Smooth muscle cell (in vitro differentiated cells): ENCODE measurements around the gene CACNA2D3. TPM values are rescaled to one million over a fixed set of nuclear protein-coding genes. Genes with fewer than 3 reads are reported as not detected.

Source experiments
- DNase-seq: peaks from one replicate; lab custom pipeline; 2025; ENCODE audit not compliant: unreplicated experiment; lab: John Stamatoyannopoulos, UW
- H2AFZ ChIP-seq: fragments of 200-600 bp; sonication (generic); 2 replicates; pipeline ENCODE4 v1.6.0; 2016; ENCODE audit warnings: antibody characterized with exemption, low read depth, mild to moderate bottlenecking
- H3F3A ChIP-seq: fragments of 200-600 bp; sonication (generic); 2 replicates; pipeline ENCODE4 v1.6.0; 2017; ENCODE audit warnings: antibody characterized with exemption, low read depth
- H3K27ac ChIP-seq: fragments of 200-600 bp; sonication (generic); 2 replicates; pipeline ENCODE4 v1.5.1; 2016; ENCODE audit warnings: low read depth, mild to moderate bottlenecking
- H3K27me3 ChIP-seq: fragments of 200-600 bp; sonication (generic); 2 replicates; pipeline ENCODE4 v1.6.1; 2016; ENCODE audit warnings: low read depth, mild to moderate bottlenecking
- H3K36me3 ChIP-seq: fragments of 200-600 bp; sonication (generic); 2 replicates; pipeline ENCODE4 v1.5.1; 2016; ENCODE audit warnings: low read depth
- H3K4me1 ChIP-seq: fragments of 200-600 bp; sonication (generic); 2 replicates; pipeline ENCODE4 v1.5.1; 2016; ENCODE audit warnings: low read depth
- H3K4me2 ChIP-seq: fragments of 200-600 bp; sonication (generic); 2 replicates; pipeline ENCODE4 v1.6.0; 2016; ENCODE audit warnings: mild to moderate bottlenecking
- H3K4me3 ChIP-seq: fragments of 200-600 bp; sonication (generic); 2 replicates; pipeline ENCODE4 v1.5.1; 2016; ENCODE audit warnings: mild to moderate bottlenecking
- H3K79me2 ChIP-seq: fragments of 200-600 bp; sonication (generic); 2 replicates; pipeline ENCODE4 v1.6.0; 2016; ENCODE audit warnings: low read depth, mild to moderate bottlenecking
- H3K9ac ChIP-seq: fragments of 200-600 bp; sonication (generic); 2 replicates; pipeline ENCODE4 v1.6.0; 2016; ENCODE audit warnings: low read depth
- H3K9me3 ChIP-seq: fragments of 200-600 bp; sonication (generic); replicated peaks from 2 replicates; pipeline ENCODE4 v1.5.1; 2016; ENCODE audit warnings: low read depth
- H4K20me1 ChIP-seq: fragments of 200-600 bp; sonication (generic); 2 replicates; pipeline ENCODE4 v1.6.0; 2016; ENCODE audit warnings: low read depth
- WGBS: methylation state at CpG from one replicate; pipeline ENCODE4 v1.1.7; 2016; ENCODE audit warnings: low lambda C conversion rate; 5-methylcytosine and 5-hydroxymethylcytosine counted together
- polyA plus RNA-seq: library from polyadenylated mRNA; unstranded; fragments of >200 nt; fragmentation: Nextera tagmentation; extraction: Ambion mirVana; gene quantifications from 2 replicates; pipeline ENCODE4 v1.2.1, GENCODE V29; 2016
- total RNA-seq: library from RNA; depleted of rRNA; stranded (reverse); fragments of >200 nt; gene quantifications from 2 replicates; pipeline ENCODE4 v1.2.3, GENCODE V29; 2014
- TF ChIP-seq, protein P1 (sequence below): fragments of 200-600 bp; sonication (generic); IDR thresholded peaks from 2 replicates; pipeline ENCODE4 v1.5.1; 2017; ENCODE audit warnings: borderline replicate concordance, mild to moderate bottlenecking, antibody characterized with exemption; ENCODE audit not compliant: insufficient read depth, poor library complexity, severe bottlenecking

The CACNA2D3 gene
- total and polyA plus RNA-seq, 2 experiments from 2014 or later, result 0.15 to 0.90 TPM

GRCh38 chr3:54818486-54818885, 696.1 kb downstream of the CACNA2D3 start:
- Histone ChIP-seq H3F3A (no peaks in the 10 kb centered on the region), H3K27ac (no peak overlapping the region), H3K36me3 (no peaks in the 10 kb centered on the region), H3K4me2 (no peak overlapping the region), H3K9ac (no peak overlapping the region), H2AFZ (no peak overlapping the region), H3K4me1 (peaks cover 9% of the 10 kb centered on the region), H3K9me3 (no peaks in the 10 kb centered on the region), H3K27me3 (no peaks in the 10 kb centered on the region), H3K79me2 (no peaks in the 10 kb centered on the region), H4K20me1 (no peaks in the 10 kb centered on the region), H3K4me3 (no peak overlapping the region)
- TF ChIP-seq, protein P1, sequence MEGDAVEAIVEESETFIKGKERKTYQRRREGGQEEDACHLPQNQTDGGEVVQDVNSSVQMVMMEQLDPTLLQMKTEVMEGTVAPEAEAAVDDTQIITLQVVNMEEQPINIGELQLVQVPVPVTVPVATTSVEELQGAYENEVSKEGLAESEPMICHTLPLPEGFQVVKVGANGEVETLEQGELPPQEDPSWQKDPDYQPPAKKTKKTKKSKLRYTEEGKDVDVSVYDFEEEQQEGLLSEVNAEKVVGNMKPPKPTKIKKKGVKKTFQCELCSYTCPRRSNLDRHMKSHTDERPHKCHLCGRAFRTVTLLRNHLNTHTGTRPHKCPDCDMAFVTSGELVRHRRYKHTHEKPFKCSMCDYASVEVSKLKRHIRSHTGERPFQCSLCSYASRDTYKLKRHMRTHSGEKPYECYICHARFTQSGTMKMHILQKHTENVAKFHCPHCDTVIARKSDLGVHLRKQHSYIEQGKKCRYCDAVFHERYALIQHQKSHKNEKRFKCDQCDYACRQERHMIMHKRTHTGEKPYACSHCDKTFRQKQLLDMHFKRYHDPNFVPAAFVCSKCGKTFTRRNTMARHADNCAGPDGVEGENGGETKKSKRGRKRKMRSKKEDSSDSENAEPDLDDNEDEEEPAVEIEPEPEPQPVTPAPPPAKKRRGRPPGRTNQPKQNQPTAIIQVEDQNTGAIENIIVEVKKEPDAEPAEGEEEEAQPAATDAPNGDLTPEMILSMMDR, result no peak
- 90% methylated on average over 2 of the region's 2 CpGs for WGBS
- DNase-seq, result no peak

DNA sequence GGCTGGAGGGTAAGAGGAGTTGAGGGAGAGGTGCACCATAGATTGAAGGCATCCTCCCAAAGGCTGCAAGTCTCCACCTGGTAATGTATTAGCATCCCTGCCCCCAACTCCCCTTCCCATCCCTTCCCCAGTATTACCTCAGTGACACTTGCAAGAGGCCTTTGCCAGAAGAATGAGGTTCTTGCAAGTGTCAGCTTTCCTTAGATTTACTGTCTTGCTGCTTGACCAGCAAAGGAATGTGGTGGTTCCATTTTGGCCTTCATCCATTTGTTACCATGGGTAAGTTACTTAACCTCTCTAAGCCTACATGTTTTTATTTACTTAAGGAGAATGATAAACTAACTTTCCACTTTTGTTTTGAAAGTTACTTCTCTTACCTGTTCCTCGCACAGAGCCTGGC, 696.6 kb downstream of the CACNA2D3 start:
- Histone ChIP-seq H3K4me1 (peaks cover 9% of the 10 kb centered on the region), H3K9me3 (no peaks in the 10 kb centered on the region), H3K4me3 (no peak overlapping the region), H3K79me2 (no peaks in the 10 kb centered on the region), H4K20me1 (no peaks in the 10 kb centered on the region), H3F3A (no peaks in the 10 kb centered on the region), H3K36me3 (no peaks in the 10 kb centered on the region), H3K27ac (no peak overlapping the region), H3K27me3 (no peaks in the 10 kb centered on the region), H2AFZ (no peak overlapping the region), H3K4me2 (no peak overlapping the region), H3K9ac (no peak overlapping the region)
- TF ChIP-seq, protein P1, result no peak
- 97% methylated on average over 1 of the region's 1 CpG for WGBS
- DNase-seq, result no peak

DNA sequence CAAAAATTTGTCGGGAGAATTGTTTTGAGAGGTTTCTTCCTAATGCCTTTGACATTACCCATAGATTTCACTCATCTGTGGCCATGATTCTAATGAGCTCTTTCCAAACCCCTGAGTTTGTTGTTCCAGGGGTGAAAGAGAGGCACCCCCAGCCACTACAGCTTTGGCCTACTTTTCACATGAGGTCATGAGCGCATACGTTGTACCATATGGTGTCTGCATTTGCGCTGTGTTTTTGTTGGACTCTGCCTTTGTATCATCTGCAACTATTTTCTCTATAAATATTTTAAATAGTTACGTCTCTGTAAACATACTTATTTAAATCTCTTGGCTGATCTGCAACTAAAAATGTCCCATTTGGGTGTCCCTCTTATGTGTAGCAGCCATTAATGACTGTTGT, 697.6 kb downstream of the CACNA2D3 start:
- DNase-seq, result no peak

GRCh38 chr3:54822206-54822605, 699.9 kb downstream of the CACNA2D3 start:
- H2AFZ ChIP-seq, result no peak overlapping the region
- 81% methylated on average over 1 of the region's 1 CpG for WGBS
- no peaks in the 10 kb centered on the region for H3K36me3 ChIP-seq
- no peaks in the 10 kb centered on the region for H3K79me2 ChIP-seq
- DNase-seq, result no peak
- TF ChIP-seq, protein P1, result no peak
- H3F3A ChIP-seq, result no peaks in the 10 kb centered on the region
- no peak overlapping the region for H3K4me2 ChIP-seq
- H3K27ac ChIP-seq, result no peak overlapping the region
- H3K4me3 ChIP-seq, result no peak overlapping the region
- H4K20me1 ChIP-seq, result no peaks in the 10 kb centered on the region
- H3K9me3 ChIP-seq, result no peaks in the 10 kb centered on the region
- H3K27me3 ChIP-seq, result no peaks in the 10 kb centered on the region
- H3K4me1 ChIP-seq, result peaks cover 9% of the 10 kb centered on the region
- H3K9ac ChIP-seq, result no peak overlapping the region

More for the DNA sequence above, 697.6 kb downstream of the CACNA2D3 start:
- no peaks in the 10 kb centered on the region for H3K79me2 ChIP-seq
- no peaks in the 10 kb centered on the region for H3K9me3 ChIP-seq
- TF ChIP-seq, protein P1, result no peak
- H3K27me3 ChIP-seq, result no peaks in the 10 kb centered on the region
- H3K4me2 ChIP-seq, result no peak overlapping the region
- H4K20me1 ChIP-seq, result no peaks in the 10 kb centered on the region
- no peak overlapping the region for H3K27ac ChIP-seq
- no peak overlapping the region for H3K9ac ChIP-seq
- no peaks in the 10 kb centered on the region for H3K36me3 ChIP-seq
- H2AFZ ChIP-seq, result no peak overlapping the region
- 87% methylated on average over 5 of the region's 5 CpGs for WGBS
- peaks cover 9% of the 10 kb centered on the region for H3K4me1 ChIP-seq
- H3K4me3 ChIP-seq, result no peak overlapping the region
- no peaks in the 10 kb centered on the region for H3F3A ChIP-seq
